Lung (tissue), 12 donors: ENCODE data around the gene ARHGAP45. TPM values are rescaled to one million over a fixed set of nuclear protein-coding genes. Genes with fewer than 3 reads are reported as not detected.

Experiments used
- ATAC-seq: fragments of 200-7000 bp; cut with Tn5 transposase; one replicate; pipeline ENCODE4 v1.9.1; 2020; ENCODE audit warnings: moderate number of reproducible peaks; ENCODE audit not compliant: insufficient read depth, low FRiP score
- DNase-seq, 3 donors: peaks; one replicate each; pipeline ENCODE4 v3.0.0-alpha.2; 2013 to 2017
- H3K27ac ChIP-seq, 2 donors: one replicate each; pipeline ENCODE4 v1.5.1; 2013; ENCODE audit warnings: mild to moderate bottlenecking in 2 of 2, moderate library complexity in 2 of 2, control low read depth in 1 of 2, inconsistent platforms in 1 of 2, low read depth in 1 of 2, low read length in 1 of 2
- H3K27me3 ChIP-seq, 3 donors: one replicate each; pipeline ENCODE4 v1.5.1; 2013; ENCODE audit warnings: low read length in 2 of 3; ENCODE audit not compliant: control insufficient read depth in 3 of 3, insufficient read depth in 3 of 3
- H3K36me3 ChIP-seq, 4 donors: one replicate each; pipeline ENCODE4 v1.5.1; 2013; ENCODE audit warnings: low read length in 4 of 4, mild to moderate bottlenecking in 1 of 4, moderate library complexity in 1 of 4; ENCODE audit not compliant: control insufficient read depth in 4 of 4, insufficient read depth in 4 of 4
- H3K4me1 ChIP-seq, 5 donors: one replicate each; pipeline ENCODE4 v1.5.1; 2013; ENCODE audit warnings: low read length in 5 of 5, mild to moderate bottlenecking in 2 of 5, moderate library complexity in 1 of 5; ENCODE audit not compliant: control insufficient read depth in 5 of 5, insufficient read depth in 5 of 5
- H3K4me3 ChIP-seq: one replicate; pipeline ENCODE4 v1.5.1; 2013; ENCODE audit warnings: mild to moderate bottlenecking, control low read depth, moderate library complexity
- H3K9ac ChIP-seq, 2 donors: one replicate each; pipeline ENCODE4 v1.5.1; 2013; ENCODE audit warnings: low read length in 2 of 2, control low read depth in 1 of 2; ENCODE audit not compliant: insufficient read depth in 1 of 2
- H3K9me3 ChIP-seq, 4 donors: one replicate each; pipeline ENCODE4 v1.5.1; 2013; ENCODE audit warnings: low read length in 3 of 4, mild to moderate bottlenecking in 1 of 4, moderate library complexity in 1 of 4; ENCODE audit not compliant: control insufficient read depth in 4 of 4, insufficient read depth in 3 of 4
- WGBS, 2 donors: extraction: QIAGEN DNeasy Blood & Tissue Kit; methylation state at CpG; one replicate each; pipeline ENCODE4 v1.1.7; 2013; 5-methylcytosine and 5-hydroxymethylcytosine counted together
- polyA plus RNA-seq, 2 donors: library from polyadenylated mRNA; stranded (reverse); fragments of 200-250 nt; gene quantifications; one replicate each; pipeline ENCODE4 v1.2.1, GENCODE V29; 2013
- total RNA-seq, 2 donors: library from RNA; depleted of rRNA in 1 of 2; stranded (reverse); fragments of >200 nt in 1 of 2; gene quantifications; one replicate each; pipeline ENCODE4 v1.2.1, GENCODE V29; 2014 to 2021
- TF ChIP-seq, protein P1 (sequence below): IDR thresholded peaks from 2 replicates; pipeline ENCODE4 v1.5.1; 2012; ENCODE audit warnings: mild to moderate bottlenecking; ENCODE audit errors: control extremely low read depth, extremely low read depth
- donor health status: control.
- donor health status: control.
- donor health status: Bipolar disorder and iron deficiency.
- donor health status: healthy.
- donor health status: DM: yes; HTN: yes; CAD: no.

The ARHGAP45 gene
- total and polyA plus RNA-seq, 4 donors, result 23.8 to 117 (median 80.9) TPM

- Histone ChIP-seq H3K9ac (no peak overlapping the region), H3K27ac (peak overlapping the region in 1 of 2 donors; percentile 11), H3K27me3 (no peaks in the 10 kb centered on the region), H3K36me3 (peaks cover 0 to 18% (median 0%) of the 10 kb centered on the region in 4 donors), H3K4me1 (peaks cover 6 to 46% (median 7%) of the 10 kb centered on the region in 5 donors), H3K9me3 (no peaks in the 10 kb centered on the region), H3K4me3 (no peak overlapping the region)
- 56 to 73% methylated on average over 17 of the region's 17 CpGs for WGBS, 2 donors
- DNase-seq (no peak), ATAC-seq (no peak)
- TF ChIP-seq, protein P1, sequence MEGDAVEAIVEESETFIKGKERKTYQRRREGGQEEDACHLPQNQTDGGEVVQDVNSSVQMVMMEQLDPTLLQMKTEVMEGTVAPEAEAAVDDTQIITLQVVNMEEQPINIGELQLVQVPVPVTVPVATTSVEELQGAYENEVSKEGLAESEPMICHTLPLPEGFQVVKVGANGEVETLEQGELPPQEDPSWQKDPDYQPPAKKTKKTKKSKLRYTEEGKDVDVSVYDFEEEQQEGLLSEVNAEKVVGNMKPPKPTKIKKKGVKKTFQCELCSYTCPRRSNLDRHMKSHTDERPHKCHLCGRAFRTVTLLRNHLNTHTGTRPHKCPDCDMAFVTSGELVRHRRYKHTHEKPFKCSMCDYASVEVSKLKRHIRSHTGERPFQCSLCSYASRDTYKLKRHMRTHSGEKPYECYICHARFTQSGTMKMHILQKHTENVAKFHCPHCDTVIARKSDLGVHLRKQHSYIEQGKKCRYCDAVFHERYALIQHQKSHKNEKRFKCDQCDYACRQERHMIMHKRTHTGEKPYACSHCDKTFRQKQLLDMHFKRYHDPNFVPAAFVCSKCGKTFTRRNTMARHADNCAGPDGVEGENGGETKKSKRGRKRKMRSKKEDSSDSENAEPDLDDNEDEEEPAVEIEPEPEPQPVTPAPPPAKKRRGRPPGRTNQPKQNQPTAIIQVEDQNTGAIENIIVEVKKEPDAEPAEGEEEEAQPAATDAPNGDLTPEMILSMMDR, result no peak
Measured at GRCh38 chr19:1018932-1019615, 47.9 kb upstream of the ARHGAP45 start.

- H3K36me3 ChIP-seq, result peaks cover 0 to 13% (median 0%) of the 10 kb centered on the region in 4 donors
- peaks cover 6 to 46% (median 7%) of the 10 kb centered on the region in 5 donors for H3K4me1 ChIP-seq
- H3K9ac ChIP-seq, result peak overlapping the region; percentile 39 to 75
- H3K9me3 ChIP-seq, result no peaks in the 10 kb centered on the region
- ATAC-seq, result no peak
- DNase-seq, result no peak
- H3K4me3 ChIP-seq, result peak overlapping the region; percentile 87
- peak overlapping the region in 1 of 2 donors; percentile 81 for H3K27ac ChIP-seq
- TF ChIP-seq, protein P1, result no peak
- 67 to 68% methylated on average over 18 of the region's 18 CpGs for WGBS, 2 donors
- no peaks in the 10 kb centered on the region for H3K27me3 ChIP-seq
Measured at GRCh38 chr19:1019616-1019961, 47.4 kb upstream of the ARHGAP45 start.

DNA sequence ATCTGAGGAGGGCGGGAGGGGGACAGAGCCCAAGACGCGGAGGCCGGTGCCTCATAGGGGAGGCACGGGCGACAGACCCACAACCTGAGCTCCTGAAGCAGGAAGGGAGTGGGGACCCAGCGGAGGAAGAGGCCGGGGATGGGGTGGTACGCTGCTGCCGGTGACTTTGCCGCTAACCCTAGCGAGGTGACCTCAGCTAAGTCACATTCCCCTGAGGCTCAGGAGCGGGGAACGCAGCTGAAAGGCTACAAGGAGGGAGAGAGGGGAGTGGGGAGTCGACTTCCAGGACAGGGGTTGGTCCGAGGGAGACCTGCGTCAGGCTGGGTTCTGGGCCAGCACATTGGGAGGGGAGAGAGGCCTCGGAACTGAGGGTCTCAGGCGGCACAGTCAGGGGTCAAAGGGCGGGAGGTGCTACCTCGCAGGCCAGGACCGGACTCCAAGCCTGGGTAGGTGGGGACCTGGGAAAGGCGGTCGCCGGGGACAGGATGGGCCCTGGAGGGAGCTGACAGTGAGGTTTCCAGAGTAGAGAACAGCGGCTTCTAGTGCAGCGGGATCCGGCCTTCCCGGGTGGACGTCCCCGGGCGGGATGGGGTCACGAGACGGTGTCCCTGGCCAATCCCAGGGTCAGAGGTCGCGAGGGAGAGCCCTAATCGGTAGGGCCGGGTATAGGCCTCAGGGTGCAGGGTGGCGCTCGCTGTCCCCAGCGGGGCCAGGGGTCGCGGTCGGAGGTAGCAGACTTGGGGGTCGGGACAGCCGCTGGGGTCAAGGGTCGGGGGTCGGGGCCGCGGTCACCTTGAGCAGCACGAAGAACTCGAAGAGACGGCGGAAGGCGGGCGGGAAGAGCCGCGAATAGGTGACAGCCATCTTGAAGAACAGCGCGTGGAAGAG lies 46.7 kb upstream of the ARHGAP45 start:
- Histone ChIP-seq H3K9me3 (no peaks in the 10 kb centered on the region), H3K36me3 (peaks cover 0 to 7% (median 0%) of the 10 kb centered on the region in 4 donors), H3K4me1 (peaks cover 6 to 46% (median 7%) of the 10 kb centered on the region in 5 donors), H3K9ac (peak overlapping the region; percentile 39 to 75), H3K4me3 (peak overlapping the region; percentile 87), H3K27ac (peak overlapping the region; percentile 81 to 90), H3K27me3 (no peaks in the 10 kb centered on the region)
- 1 to 2% methylated on average over 58 to 60 of the region's 60 CpGs for WGBS, 2 donors
- ATAC-seq (no peak), DNase-seq (no peak)
- TF ChIP-seq, protein P1, result no peak
